Uterus (tissue), 4 donors: ENCODE measurements around the gene ZFR. TPM values are rescaled to one million over a fixed set of nuclear protein-coding genes. Genes with fewer than 3 reads are reported as not detected.

Experiments
- DNase-seq, 2 donors: peaks; one replicate each; pipeline ENCODE4 v3.0.0-alpha.2; 2019 to 2020
- H3K27ac ChIP-seq, 2 donors: fragments of 200-600 bp; sonication (generic); 1 replicate in 1 of 2; 2 replicates in 1 of 2; pipeline ENCODE4 v1.5.1; 2016 to 2018
- H3K27me3 ChIP-seq, 2 donors: fragments of 200-600 bp; sonication (generic); one replicate each; pipeline ENCODE4 v1.5.1; 2018 to 2019; ENCODE audit warnings: control low read depth in 1 of 2
- H3K36me3 ChIP-seq, 2 donors: fragments of 200-600 bp; sonication (generic); one replicate each; pipeline ENCODE4 v1.5.1; 2019; ENCODE audit warnings: control low read depth in 1 of 2
- H3K4me1 ChIP-seq, 2 donors: fragments of 200-600 bp; sonication (generic); one replicate each; pipeline ENCODE4 v1.5.1; 2018 to 2019; ENCODE audit warnings: control low read depth in 1 of 2
- H3K4me3 ChIP-seq, 2 donors: fragments of 200-600 bp; sonication (generic); 1 replicate in 1 of 2; 2 replicates in 1 of 2; pipeline ENCODE4 v1.5.1; 2018 to 2019; ENCODE audit warnings: mild to moderate bottlenecking in 1 of 2
- H3K9me3 ChIP-seq, 2 donors: fragments of 200-600 bp; sonication (generic); one replicate each; pipeline ENCODE4 v1.5.1; 2019; ENCODE audit warnings: control low read depth in 1 of 2
- POLR2A ChIP-seq, 2 donors: fragments of 450-650 bp; IDR thresholded peaks; one replicate each; pipeline ENCODE4 v1.6.1; 2016; ENCODE audit warnings: antibody characterized with exemption in 2 of 2, mild to moderate bottlenecking in 1 of 2, moderate library complexity in 1 of 2
- intact Hi-C: fragments of 100-400 bp; cut with DNase I; formaldehyde crosslinking; loops from one replicate; pipeline ENCODE4 v1.15.1; 2023; ENCODE audit warnings: low total_unique reads
- total RNA-seq, 4 donors: library from RNA; depleted of rRNA in 3 of 4; stranded (reverse); fragments of >200 nt in 3 of 4; gene quantifications; one replicate each; pipeline versions ENCODE4 v1.1.0 to v1.2.4, GENCODE V29; 2014 to 2023
- TF ChIP-seq, protein P1 (sequence below), 4 experiments: fragments of 200-600 bp in 2 of 4; fragments of 450-650 bp in 2 of 4; sonication (generic) in 2 of 4; IDR thresholded peaks; one replicate each; pipeline ENCODE4 v1.5.1; 2016 to 2019; ENCODE audit warnings: antibody characterized with exemption in 4 of 4, mild to moderate bottlenecking in 2 of 4, moderate library complexity in 1 of 4
- donor health status: DM: yes; HTN: yes; CAD: no.

ZFR gene
- total RNA-seq, 4 donors from 2014 or later, result 54.1 to 108 (median 72.5) TPM

GRCh38 chr5:32329395-32329834, 115.1 kb downstream of the ZFR start:
- peak overlapping the region in 1 of 2 donors; percentile 20 for H3K27ac ChIP-seq

GRCh38 chr5:32326216-32326772, 118.2 kb downstream of the ZFR start:
- Histone ChIP-seq H3K36me3 (no peaks in the 10 kb centered on the region), H3K27ac (no peak overlapping the region), H3K4me1 (no peaks in the 10 kb centered on the region), H3K27me3 (no peaks in the 10 kb centered on the region), H3K4me3 (no peak overlapping the region), H3K9me3 (no peaks in the 10 kb centered on the region)
- intact Hi-C loops, result loop anchor here (10.0 kb wide), 1 partner anchor 81 kb away; no protein-coding TSS in a partner anchor
- DNase-seq, result no peak
- no peak for TF ChIP-seq POLR2A (IDR thresholded peaks at IDR 0.05)
- TF ChIP-seq, protein P1, sequence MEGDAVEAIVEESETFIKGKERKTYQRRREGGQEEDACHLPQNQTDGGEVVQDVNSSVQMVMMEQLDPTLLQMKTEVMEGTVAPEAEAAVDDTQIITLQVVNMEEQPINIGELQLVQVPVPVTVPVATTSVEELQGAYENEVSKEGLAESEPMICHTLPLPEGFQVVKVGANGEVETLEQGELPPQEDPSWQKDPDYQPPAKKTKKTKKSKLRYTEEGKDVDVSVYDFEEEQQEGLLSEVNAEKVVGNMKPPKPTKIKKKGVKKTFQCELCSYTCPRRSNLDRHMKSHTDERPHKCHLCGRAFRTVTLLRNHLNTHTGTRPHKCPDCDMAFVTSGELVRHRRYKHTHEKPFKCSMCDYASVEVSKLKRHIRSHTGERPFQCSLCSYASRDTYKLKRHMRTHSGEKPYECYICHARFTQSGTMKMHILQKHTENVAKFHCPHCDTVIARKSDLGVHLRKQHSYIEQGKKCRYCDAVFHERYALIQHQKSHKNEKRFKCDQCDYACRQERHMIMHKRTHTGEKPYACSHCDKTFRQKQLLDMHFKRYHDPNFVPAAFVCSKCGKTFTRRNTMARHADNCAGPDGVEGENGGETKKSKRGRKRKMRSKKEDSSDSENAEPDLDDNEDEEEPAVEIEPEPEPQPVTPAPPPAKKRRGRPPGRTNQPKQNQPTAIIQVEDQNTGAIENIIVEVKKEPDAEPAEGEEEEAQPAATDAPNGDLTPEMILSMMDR (IDR thresholded peaks at IDR 0.05), result no peak

More at GRCh38 chr5:32329395-32329834, 115.1 kb downstream of the ZFR start:
- DNase-seq, result peak in 1 of 2 donors; percentile 49
- intact Hi-C loops, result loop anchor here (10.0 kb wide), 1 partner anchor 85 kb away; no protein-coding TSS in a partner anchor
- Histone ChIP-seq H3K4me3 (no peak overlapping the region), H3K4me1 (no peaks in the 10 kb centered on the region), H3K36me3 (no peaks in the 10 kb centered on the region), H3K27me3 (no peaks in the 10 kb centered on the region), H3K9me3 (no peaks in the 10 kb centered on the region)
- TF ChIP-seq, protein P1 (IDR thresholded peaks at IDR 0.05), result peak; percentile 39 to 56 (median 50)
- TF ChIP-seq POLR2A (IDR thresholded peaks at IDR 0.05), result no peak

GRCh38 chr5:32325616-32326015, 118.9 kb downstream of the ZFR start:
- H3K4me1 ChIP-seq, result no peaks in the 10 kb centered on the region
- no peak for DNase-seq
- TF ChIP-seq, protein P1 (IDR thresholded peaks at IDR 0.05), result no peak
- no peak for TF ChIP-seq POLR2A (IDR thresholded peaks at IDR 0.05)
- H3K9me3 ChIP-seq, result no peaks in the 10 kb centered on the region
- no peaks in the 10 kb centered on the region for H3K36me3 ChIP-seq
- intact Hi-C loops, result loop anchor here (10.0 kb wide), 1 partner anchor 81 kb away; no protein-coding TSS in a partner anchor
- H3K27me3 ChIP-seq, result no peaks in the 10 kb centered on the region
- H3K4me3 ChIP-seq, result no peak overlapping the region
- H3K27ac ChIP-seq, result no peak overlapping the region

GRCh38 chr5:32325062-32325461, 119.5 kb downstream of the ZFR start:
- H3K27me3 ChIP-seq, result no peaks in the 10 kb centered on the region
- H3K36me3 ChIP-seq, result no peaks in the 10 kb centered on the region
- DNase-seq, result no peak
- H3K4me3 ChIP-seq, result no peak overlapping the region
- TF ChIP-seq POLR2A (IDR thresholded peaks at IDR 0.05), result no peak
- TF ChIP-seq, protein P1 (IDR thresholded peaks at IDR 0.05), result no peak
- H3K4me1 ChIP-seq, result no peaks in the 10 kb centered on the region
- intact Hi-C loops, result loop anchor here (10.0 kb wide), 1 partner anchor 80 kb away; no protein-coding TSS in a partner anchor
- H3K27ac ChIP-seq, result peak overlapping the region in 1 of 2 donors; percentile 8
- H3K9me3 ChIP-seq, result no peaks in the 10 kb centered on the region

- Histone ChIP-seq H3K27me3 (no peaks in the 10 kb centered on the region), H3K36me3 (no peaks in the 10 kb centered on the region), H3K9me3 (no peaks in the 10 kb centered on the region), H3K4me1 (no peaks in the 10 kb centered on the region), H3K4me3 (no peak overlapping the region), H3K27ac (no peak overlapping the region)
- intact Hi-C loops, result loop anchor here (10.0 kb wide), 1 partner anchor 79 kb away; no protein-coding TSS in a partner anchor
- TF ChIP-seq, protein P1 (IDR thresholded peaks at IDR 0.05), result no peak
- no peak for TF ChIP-seq POLR2A (IDR thresholded peaks at IDR 0.05)
- DNase-seq, result no peak
Measured at GRCh38 chr5:32323741-32324140, 120.8 kb downstream of the ZFR start.
